ENCODE measurements around the gene MSL1.
A peak's percentile ranks its signal among the peaks of the same experiment; 100 is the strongest.

Gene MSL1

DNA sequence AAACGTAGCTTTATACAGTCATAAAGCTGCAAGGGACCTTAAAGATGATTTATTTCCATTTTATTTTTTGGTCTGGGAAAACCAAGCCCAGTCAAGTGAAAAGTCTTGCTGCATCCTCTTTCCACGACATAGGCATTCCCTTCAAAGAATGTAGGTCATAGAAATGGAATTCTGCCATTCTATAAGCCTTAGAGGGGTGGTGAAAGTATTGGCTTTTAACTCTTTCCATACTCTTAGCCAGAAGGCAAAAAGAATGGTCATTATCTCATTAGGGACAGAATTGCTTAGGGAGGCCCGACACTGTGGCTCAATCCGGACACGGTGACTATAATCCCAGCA lies 7.9 kb upstream of the MSL1 start:
- no peak for DNase-seq (ENCODE audit: low spot score)
- TF ChIP-seq, protein P1, sequence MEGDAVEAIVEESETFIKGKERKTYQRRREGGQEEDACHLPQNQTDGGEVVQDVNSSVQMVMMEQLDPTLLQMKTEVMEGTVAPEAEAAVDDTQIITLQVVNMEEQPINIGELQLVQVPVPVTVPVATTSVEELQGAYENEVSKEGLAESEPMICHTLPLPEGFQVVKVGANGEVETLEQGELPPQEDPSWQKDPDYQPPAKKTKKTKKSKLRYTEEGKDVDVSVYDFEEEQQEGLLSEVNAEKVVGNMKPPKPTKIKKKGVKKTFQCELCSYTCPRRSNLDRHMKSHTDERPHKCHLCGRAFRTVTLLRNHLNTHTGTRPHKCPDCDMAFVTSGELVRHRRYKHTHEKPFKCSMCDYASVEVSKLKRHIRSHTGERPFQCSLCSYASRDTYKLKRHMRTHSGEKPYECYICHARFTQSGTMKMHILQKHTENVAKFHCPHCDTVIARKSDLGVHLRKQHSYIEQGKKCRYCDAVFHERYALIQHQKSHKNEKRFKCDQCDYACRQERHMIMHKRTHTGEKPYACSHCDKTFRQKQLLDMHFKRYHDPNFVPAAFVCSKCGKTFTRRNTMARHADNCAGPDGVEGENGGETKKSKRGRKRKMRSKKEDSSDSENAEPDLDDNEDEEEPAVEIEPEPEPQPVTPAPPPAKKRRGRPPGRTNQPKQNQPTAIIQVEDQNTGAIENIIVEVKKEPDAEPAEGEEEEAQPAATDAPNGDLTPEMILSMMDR (IDR thresholded peaks at IDR 0.05; ENCODE audit: extremely low read depth, missing control alignments): no peak

DNA sequence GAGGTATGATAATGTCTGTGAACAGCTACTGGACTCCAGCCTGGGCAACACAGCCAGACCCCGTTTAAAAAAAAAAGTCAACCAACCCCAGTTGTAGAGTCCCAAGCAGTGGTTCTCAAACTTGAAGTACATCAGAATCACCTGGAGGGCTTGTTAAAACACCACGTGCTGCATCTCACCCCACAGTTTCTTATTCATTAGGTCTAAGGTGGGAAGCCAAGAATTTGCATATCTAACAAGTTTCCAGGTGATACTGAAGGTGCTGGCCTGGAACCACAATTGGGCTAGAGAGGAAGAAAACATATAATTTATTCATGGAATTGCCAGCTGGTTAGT lies 6.7 kb upstream of the MSL1 start:
- TF ChIP-seq, protein P1 (IDR thresholded peaks at IDR 0.05; ENCODE audit: extremely low read depth, missing control alignments): no peak
- DNase-seq (ENCODE audit: low spot score): no peak

DNA sequence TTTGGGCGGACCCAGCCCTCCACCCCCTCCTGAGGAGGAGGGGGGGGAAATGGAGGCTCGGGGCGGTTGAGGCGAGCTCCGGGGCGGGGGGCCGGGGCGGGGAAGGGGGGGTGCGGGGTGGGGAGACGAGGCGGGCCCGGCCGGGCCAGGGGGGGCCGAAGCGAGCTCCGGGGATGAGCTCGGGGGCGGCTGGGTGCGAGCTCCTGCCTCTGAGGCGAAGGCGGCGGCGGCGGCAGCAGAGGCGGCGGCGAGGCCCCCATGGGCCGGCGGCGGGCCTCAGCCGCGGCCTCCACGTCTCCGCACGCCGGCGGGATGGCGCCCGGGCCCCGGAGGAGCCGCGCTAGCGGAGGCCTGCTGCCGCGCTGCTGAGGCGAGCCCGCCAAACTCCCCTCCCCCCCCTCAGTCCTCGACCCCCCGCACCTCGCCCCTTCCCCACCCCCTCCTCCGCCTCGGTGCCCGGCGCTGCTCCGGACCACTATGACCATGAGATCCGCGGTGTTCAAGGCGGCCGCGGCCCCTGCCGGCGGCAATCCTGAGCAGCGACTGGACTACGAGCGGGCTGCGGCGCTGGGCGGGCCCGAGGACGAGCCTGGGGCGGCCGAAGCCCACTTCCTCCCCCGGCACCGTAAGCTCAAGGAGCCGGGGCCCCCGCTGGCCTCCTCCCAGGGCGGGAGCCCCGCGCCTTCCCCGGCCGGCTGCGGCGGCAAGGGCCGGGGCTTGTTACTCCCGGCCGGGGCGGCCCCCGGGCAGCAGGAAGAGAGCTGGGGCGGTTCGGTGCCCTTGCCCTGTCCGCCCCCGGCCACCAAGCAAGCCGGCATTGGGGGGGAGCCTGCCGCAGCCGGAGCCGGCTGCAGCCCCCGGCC lies 596 bp downstream of the MSL1 start:
- DNase-seq (ENCODE audit: low spot score): peak; percentile 88
- TF ChIP-seq, protein P1 (IDR thresholded peaks at IDR 0.05; ENCODE audit: extremely low read depth, missing control alignments): no peak

DNA sequence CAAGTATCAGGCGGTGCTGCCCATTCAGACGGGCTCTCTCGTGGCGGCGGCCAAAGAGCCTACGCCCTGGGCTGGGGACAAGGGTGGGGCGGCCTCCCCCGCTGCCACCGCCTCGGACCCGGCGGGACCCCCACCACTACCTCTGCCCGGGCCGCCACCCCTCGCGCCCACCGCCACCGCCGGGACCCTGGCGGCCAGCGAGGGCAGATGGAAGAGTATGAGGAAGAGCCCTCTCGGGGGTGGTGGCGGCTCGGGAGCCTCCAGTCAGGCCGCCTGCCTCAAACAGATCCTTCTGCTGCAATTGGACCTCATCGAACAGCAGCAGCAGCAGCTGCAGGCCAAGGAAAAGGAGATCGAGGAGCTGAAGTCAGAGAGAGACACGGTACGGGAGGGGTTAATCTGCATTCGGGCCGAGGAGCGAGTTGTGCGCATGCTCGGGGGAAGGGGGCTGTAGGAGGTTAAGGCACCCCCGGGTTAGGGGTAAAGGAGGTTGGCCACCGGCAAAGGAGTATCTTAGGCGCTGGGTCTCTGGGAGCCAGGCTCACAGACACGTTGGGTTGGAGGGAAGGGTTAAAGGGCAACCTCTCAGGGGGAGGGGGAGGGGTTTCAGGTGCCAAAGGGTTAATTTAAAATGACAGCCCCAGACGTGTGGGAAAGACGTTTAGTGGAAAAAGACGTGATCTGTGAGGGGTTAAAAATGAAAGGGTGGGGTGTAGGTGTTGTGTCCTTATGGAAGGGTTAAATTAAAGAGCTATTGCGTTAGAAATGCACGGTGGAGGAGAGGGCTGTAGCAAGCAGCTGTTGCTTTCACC lies 1.4 kb downstream of the MSL1 start:
- TF ChIP-seq, protein P1 (IDR thresholded peaks at IDR 0.05; ENCODE audit: extremely low read depth, missing control alignments): no peak
- peak; percentile 70 for DNase-seq (ENCODE audit: low spot score)

DNA sequence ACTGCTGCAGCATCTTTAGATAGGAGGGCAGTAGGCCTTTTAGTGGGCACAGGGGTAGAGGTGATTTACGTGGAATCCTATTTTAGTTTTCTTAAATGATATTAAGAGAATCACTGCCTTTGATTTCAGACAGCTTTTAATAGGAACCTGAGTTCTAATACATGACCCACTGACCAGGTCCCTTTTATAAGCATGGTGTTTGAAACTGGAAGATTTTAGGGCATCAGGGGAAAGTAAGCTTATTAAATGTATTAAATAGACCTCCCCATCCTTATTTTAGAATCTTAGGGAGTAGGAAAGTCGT lies 2.0 kb downstream of the MSL1 start:
- TF ChIP-seq, protein P1 (IDR thresholded peaks at IDR 0.05; ENCODE audit: extremely low read depth, missing control alignments): no peak
- DNase-seq (ENCODE audit: low spot score): no peak

DNA sequence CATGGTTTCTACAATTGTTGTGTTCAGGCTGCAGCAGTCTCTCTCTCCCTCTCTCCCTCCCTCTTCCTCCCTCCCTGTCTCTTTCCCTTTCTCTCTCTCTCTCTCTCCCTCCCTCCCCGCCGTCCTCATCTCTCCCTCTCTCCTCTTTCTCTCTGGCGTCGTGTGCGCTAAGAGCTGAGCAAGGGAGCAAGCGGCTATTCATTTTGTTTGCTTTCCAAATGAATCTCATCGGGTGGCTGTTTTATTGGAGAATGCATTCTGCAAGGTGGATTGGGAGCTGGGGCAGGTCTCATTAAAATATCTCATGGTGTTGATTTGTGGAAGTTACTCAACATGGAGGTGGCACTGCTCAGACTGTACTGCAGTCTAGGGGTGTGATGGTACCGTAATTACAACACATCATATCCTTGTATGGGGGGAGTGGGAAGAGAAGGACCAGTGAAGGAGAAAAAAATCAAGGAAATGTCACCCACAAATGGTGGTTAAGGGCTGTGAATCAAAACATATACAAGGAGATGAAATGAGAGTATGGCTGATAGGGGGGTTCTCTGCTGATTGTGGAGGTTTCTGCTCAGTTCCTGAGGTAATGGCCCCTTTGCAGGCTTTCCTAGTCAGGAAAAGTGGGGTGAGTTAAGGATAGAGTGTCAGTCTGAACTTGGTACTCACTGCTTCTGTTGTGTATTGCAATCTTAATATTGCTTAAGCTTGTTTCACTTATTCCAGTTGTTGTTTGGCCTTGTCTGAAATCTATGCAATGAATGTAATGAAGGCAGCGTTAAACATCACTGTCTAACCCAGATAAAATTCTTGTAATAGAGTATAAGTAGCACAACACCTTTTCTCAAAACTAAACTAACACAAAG lies 2.7 kb downstream of the MSL1 start:
- DNase-seq (ENCODE audit: low spot score): no peak
- TF ChIP-seq, protein P1 (IDR thresholded peaks at IDR 0.05; ENCODE audit: extremely low read depth, missing control alignments): no peak
